Activated CD8-positive, alpha-beta memory T cell treated with anti-CD3 and anti-CD28 coated beads for 24 hours (primary cell): Measurements from ENCODE around the gene MRS2.
"Not testable (repeated sequence)": the region's sequence is repeated elsewhere in the genome, so short reads cannot be mapped to it uniquely, and the experiment has no call there.

Experiments
- DNase-seq: peaks from one replicate; pipeline ENCODE4 v3.0.0-alpha.2; 2020

Gene MRS2

GRCh38 chr6:24391208-24391607 lies 11.5 kb upstream of the MRS2 start:
- DNase-seq: no peak

DNA sequence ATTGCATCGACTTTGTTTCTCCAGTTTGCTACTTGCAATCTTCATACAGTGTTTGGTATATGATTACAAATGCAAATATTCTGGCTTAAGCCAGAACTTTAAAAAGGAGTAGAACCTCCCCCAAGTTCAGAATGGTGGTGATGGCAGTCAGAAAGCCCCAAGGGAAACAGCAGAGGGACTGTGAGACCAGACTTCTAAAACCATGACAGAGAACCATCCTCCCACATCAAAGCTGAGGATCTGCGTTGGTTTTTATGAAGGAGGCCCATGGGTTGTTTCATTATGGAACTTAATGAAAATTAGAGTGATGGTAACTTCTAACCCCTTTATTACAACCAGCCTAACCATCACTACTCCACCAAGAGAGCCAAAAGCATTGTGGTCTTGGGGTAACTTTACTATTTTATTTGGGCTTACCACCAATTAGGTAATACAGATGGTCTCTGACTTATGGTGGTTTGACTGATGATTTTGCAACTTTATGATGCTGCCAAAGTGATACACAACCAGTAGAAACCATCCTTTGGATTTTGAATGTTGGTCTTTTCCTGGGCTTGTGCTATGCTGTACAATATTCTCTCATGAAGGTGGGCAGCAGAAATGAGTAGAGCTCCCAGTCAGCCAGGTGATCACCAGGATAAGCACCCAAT lies 10.9 kb upstream of the MRS2 start:
- DNase-seq: no peak

- DNase-seq: no peak
Measured at GRCh38 chr6:24394061-24394779, 8.5 kb upstream of the MRS2 start.

DNA sequence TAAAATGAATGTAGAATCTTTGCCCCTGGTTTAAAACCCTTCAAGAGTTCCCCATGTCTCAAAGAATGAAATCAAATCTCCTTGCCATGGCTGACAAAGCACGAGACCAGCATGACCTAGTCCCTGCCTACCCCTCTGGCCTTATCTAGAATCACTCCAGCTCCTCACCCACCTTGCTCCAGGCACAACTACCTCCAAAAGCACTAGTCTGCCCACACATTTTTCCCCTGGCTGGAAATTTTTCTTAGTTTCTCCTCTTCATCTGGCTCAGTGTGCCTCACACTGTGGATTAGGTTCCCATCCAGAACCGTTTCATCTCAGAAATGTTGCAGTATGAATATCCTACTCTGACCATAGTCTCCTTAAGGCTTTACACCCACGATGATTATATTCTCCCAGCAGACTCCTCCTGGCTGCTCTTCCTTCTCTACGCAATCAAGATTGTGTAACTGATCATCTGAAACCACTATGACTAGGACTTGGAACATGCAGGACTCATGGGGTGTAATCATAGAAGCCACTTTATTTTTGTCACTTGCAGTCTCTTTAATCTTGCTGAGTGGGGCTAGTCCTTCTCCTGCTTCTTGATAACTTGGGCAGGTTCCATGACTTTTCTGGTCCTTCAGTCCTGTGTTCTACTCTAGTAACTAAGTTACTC lies 7.8 kb upstream of the MRS2 start:
- no peak for DNase-seq

DNA sequence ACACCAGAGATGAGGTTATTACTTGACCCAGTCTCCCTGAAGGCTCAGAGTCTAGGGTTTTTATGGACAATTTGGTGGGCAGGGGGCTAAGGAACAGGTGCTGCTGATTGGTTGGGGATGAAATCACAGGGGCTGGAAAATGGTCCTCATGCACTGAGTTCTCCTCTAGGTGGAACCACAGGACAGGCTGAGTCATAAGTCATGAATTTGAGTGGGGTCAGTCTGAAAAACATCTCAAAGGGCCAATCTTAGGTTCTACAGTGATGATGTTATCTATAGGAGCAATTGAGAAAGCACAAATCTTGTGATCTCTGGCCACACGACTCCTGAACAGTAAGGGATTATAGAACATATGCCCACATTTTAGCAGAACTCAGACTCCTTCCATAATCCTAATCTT lies 5.9 kb upstream of the MRS2 start:
- no peak for DNase-seq

GRCh38 chr6:24397631-24398030 lies 5.1 kb upstream of the MRS2 start:
- no peak for DNase-seq

- DNase-seq: not testable (repeated sequence)
Measured at GRCh38 chr6:24400045-24401039, 2.4 kb upstream of the MRS2 start.

- no peak for DNase-seq
Measured at GRCh38 chr6:24401458-24401857, 1.3 kb upstream of the MRS2 start.

- DNase-seq: no peak
Measured at GRCh38 chr6:24403501-24403824, 727 bp downstream of the MRS2 start.

DNA sequence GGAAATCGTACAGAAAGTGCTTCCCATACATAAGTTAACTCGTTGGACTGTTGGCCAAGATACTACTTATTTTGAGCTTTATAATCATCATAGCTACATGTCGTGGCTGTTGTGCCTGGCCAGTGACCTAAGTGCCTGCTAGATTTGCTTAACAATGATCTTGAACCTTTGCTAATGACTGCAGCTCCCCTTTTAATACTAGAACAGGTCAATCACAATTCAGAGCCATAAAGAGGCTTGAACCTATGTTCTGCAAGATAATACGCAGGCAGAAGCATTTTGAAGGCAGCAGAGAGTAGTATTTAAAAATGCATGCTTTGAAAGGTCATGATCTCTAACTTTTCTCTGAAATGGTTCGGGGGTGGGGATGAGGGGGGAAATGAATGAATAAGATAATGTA lies 2.5 kb downstream of the MRS2 start:
- DNase-seq: no peak

DNA sequence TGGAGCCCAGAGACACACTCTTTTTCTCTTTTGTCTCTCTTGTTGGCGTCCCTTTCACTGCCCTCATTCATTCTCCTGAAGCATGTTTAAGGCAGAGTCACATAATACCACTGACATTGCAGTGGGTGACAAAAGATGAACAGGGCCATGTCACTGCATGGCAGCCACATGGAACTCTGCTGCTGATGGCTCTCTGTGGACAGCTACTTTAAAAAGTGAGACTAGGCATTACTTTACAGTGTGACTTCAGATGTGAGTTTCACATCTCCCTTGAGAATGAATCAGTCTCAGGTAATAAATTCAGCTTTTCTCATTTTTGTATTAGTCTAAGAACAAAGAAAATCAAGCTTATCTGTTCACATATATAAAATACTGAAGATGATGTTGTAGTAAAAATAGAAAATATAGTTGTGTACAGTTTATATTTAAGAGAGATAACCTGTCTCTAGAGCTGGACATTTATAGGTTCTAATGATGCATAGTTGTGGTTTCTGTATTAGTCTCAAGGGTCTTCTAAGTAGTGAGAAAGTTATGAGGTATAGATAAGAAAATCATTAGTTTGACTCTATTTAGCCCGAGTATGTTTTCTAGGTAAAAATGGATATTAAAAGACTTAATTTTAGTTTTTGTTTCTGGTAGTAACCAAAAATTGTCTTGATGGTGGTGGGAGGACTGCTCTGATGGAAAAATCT lies 6.1 kb downstream of the MRS2 start:
- DNase-seq: no peak

DNA sequence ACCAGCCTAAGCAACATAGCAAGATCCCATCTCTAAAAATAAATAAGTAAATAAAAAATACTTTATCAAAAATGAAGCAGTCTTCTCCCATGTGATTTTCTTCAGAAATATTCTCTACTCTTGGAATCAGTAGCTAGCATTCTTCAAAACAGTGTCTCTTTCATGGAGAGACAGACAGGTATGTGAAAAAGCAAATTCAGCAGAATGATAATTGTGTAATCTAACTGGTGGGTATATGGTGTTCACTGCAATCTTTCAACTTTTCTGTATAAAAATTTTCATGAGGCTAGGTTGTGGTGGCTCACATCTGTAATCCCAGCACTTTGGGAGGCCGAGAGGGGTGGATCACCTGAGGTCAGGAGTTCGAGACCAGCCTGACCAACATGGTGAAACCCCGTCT lies 7.9 kb downstream of the MRS2 start:
- no peak for DNase-seq

DNA sequence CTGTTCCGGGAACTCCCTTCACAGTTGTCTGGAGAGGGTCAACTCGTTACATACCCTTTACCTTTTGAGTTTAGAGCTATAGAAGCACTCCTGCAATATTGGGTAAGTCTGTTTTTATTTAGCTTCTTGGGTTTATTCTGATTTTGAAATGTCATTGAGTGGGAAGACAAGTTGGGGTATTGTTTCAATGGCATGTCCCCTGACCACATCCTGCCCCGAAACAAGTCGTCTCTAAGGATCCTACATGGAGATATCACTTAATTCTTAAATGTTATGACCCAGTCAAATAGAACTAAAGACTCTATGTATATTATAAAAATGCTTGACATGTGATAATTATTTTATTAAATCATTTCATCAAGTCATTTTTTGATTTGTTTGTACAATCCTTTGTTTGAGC lies 9.6 kb downstream of the MRS2 start:
- no peak for DNase-seq

GRCh38 chr6:24414531-24414930 lies 11.8 kb downstream of the MRS2 start:
- not testable (repeated sequence) for DNase-seq

DNA sequence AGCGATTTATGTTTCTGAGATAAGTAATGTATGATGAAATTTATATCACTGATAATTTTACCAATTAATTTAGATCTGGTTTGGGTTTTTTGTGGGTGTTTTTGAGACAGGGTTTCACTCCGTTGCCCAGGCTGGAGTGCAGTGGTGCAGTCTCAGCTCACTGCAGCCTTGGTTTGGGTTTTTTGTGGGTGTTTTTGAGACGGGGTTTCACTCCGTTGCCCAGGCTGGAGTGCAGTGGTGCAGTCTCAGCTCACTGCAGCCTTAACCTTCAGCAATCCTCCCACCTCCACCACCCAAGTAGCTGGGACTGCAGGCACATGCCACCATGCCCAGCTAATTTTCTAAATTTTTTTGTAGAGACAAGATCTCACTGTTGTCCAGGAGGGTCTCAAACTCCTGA lies 13.0 kb downstream of the MRS2 start:
- no peak for DNase-seq

- no peak for DNase-seq
Measured at GRCh38 chr6:24419526-24419925, 16.8 kb downstream of the MRS2 start.

DNA sequence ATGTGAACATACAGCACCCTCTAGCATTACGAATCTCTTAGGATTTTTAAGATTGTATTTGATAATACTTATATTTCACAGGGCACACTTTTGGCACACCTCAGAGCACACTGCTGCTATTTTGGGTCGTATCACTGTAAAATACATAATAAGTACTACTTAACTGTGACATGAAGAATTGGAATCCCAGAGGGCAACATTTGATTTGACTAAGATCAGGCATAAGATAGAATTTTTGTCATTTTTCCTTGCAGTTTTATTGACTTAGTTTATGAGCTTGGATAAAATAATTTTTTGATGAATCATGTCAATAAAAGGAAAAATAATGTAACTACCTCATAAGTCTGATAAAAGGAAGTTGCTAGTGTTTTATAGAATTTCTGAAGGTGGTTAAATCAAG lies 22.4 kb downstream of the MRS2 start:
- DNase-seq: no peak

DNA sequence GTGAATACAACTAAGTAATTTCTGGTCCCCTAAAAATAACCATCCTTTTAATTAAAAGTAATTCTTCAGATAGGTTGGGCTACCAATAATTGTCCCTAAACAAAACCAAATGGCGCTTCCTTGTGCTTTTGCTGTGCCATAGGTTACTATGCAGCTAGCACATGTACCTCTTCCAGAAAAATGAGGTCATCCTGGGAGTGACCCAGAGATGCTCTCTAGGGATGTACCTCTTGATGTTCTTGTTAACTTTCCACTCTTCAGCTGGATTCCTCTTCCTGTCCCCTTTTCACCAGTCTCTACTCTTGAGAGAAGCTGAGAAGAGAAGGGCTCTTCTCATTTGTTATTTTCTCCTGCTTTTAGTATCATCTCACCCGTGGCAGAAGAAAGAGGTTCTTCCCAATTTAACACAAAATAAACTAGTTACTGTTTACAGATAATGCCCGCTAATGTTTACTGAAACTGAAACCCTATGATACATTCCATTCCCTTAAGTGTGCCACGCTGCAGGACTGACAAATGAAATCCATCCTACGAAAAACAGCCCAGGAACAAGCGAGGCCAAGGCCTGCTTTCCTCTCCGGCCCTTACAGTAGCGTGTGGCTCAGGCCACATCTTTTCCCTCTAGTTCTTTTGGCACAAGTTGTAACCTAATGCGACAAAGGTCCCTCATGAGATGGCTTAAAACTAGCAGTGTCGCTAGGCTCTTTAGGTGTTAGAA lies 24.2 kb downstream of the MRS2 start:
- no peak for DNase-seq

DNA sequence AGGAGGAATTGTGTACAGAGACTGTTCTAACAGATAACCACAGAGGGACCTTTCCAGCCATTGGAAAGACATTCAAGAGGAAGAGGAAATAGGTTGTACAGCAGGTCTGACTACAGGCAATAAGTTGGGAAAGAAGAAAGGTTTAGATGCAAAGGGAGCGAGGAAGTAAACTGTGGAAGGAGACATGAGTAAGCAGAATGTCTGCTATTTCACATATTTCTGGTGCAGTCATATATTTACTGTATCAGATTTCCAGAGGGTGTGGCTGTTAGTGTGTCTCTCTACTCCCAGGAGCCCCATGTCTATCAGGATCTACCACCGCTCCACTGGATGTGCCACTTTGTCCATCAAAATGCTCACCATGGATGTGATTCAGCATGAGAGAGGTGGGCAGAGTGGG lies 25.9 kb downstream of the MRS2 start:
- no peak for DNase-seq

DNA sequence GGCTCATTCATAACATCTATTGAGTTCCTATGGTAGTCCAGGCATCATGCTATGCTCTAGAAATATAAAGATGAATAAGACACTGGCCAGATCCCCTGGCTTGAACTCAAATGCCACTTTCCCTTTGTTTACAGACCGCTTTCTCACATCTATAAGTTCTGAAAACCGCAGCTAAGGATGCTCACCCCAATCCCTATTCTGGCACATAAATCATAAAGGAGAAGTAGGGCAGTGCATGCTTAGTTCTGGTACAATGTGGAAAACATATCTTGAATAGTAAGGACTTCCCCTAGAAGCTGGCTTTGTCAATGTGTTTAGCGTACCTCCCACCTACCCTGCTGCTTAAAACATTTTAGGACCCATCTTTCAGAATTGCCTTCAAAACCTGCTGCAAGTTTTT lies 26.4 kb downstream of the MRS2 start:
- no peak for DNase-seq

GRCh38 chr6:24430086-24430485 lies 27.4 kb downstream of the MRS2 start:
- no peak for DNase-seq

DNA sequence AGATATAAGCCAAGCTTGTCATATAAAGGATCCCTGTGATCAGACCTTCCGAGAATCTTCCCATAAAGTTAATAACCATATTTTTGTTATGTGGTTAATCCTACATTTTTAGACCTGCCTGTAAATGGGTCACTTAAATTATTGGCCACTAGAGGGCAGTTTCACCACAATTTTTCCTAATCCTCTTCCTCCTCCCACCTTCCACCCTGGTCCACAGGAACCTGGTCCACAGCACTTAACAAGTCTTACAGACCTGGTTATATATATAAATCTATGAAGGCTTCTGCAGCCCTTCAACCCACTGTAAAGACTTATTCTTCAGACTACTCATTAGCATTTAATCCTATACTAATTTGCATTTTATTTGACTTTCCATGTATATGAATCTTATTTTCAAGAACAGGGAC lies 28.3 kb downstream of the MRS2 start:
- no peak for DNase-seq
